Esophagus (tissue), 2 donors: ENCODE data around the gene NEK1. TPM values are rescaled to one million over a fixed set of nuclear protein-coding genes. Genes with fewer than 3 reads are reported as not detected.

Experiments used
- polyA plus RNA-seq, 2 donors: library from polyadenylated mRNA; stranded (reverse); fragments of 200-250 nt; gene quantifications; one replicate each; pipeline ENCODE4 v1.2.3, GENCODE V29; 2013
- donor health status: healthy with polysubstance abuse.
- donor health status: Bipolar disorder and iron deficiency.

The NEK1 gene
- polyA plus RNA-seq, 2 donors: 2.5 to 2.9 TPM

Other genes starting within 250 kb of the NEK1 start
- 10 to 100 TPM; 18.8 to 22.3 TPM for gene CLCN3, start 8.0 kb upstream of the NEK1 start, polyA plus RNA-seq
- 10 to 100 TPM; 16.6 to 19.2 TPM for gene HPF1, start 145.4 kb upstream of the NEK1 start, polyA plus RNA-seq